Omental fat pad (tissue), 4 donors: Measurements from ENCODE around the gene NEDD8. TPM values are rescaled to one million over a fixed set of nuclear protein-coding genes. Genes with fewer than 3 reads are reported as not detected.
A peak's percentile ranks its signal among the peaks of the same experiment; 100 is the strongest.

Experiments
- ATAC-seq: fragments of 150-250 bp; one replicate; pipeline ENCODE4 v1.9.1; 2016; ENCODE audit warnings: mild to moderate bottlenecking, moderate library complexity; ENCODE audit not compliant: low FRiP score
- DNase-seq: peaks from one replicate; pipeline ENCODE4 v3.0.0-alpha.2; 2019; ENCODE audit warnings: low spot score
- total RNA-seq, 4 donors: library from RNA; depleted of rRNA; stranded (reverse); fragments of >200 nt; gene quantifications; one replicate each; pipeline ENCODE4 v1.1.0, GENCODE V29; 2016
- TF ChIP-seq, protein P1 (sequence below), 3 donors: fragments of 450-650 bp; IDR thresholded peaks; one replicate each; pipeline ENCODE4 v1.5.1; 2016 to 2017; ENCODE audit warnings: antibody characterized with exemption in 3 of 3, mild to moderate bottlenecking in 3 of 3, moderate library complexity in 2 of 3

Gene NEDD8
- total RNA-seq, 4 donors from 2014 or later = 98.4 to 184 (median 126) TPM

DNA sequence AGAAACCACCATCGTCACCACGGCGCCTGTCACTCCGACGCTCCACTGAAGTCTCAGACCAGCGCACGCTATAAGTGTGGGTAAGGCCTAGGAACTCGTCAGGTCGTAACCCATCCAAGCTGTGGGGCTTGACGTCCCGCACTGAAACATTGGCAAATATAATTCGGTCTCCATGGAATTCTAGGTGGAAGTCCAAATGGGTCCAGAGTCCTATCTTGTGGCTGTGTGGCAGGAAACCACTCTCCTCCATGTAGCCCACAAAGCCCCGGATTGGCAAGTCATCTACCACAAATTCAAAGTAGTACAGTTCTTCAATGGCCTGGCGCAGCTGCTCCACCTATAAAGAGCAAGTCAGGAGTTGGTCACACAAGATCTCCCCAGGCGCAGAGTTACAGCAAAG, 39.2 kb downstream of the NEDD8 start:
- DNase-seq (no peak), ATAC-seq (no peak)
- TF ChIP-seq, protein P1, sequence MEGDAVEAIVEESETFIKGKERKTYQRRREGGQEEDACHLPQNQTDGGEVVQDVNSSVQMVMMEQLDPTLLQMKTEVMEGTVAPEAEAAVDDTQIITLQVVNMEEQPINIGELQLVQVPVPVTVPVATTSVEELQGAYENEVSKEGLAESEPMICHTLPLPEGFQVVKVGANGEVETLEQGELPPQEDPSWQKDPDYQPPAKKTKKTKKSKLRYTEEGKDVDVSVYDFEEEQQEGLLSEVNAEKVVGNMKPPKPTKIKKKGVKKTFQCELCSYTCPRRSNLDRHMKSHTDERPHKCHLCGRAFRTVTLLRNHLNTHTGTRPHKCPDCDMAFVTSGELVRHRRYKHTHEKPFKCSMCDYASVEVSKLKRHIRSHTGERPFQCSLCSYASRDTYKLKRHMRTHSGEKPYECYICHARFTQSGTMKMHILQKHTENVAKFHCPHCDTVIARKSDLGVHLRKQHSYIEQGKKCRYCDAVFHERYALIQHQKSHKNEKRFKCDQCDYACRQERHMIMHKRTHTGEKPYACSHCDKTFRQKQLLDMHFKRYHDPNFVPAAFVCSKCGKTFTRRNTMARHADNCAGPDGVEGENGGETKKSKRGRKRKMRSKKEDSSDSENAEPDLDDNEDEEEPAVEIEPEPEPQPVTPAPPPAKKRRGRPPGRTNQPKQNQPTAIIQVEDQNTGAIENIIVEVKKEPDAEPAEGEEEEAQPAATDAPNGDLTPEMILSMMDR (IDR thresholded peaks at IDR 0.05) = no peak

DNA sequence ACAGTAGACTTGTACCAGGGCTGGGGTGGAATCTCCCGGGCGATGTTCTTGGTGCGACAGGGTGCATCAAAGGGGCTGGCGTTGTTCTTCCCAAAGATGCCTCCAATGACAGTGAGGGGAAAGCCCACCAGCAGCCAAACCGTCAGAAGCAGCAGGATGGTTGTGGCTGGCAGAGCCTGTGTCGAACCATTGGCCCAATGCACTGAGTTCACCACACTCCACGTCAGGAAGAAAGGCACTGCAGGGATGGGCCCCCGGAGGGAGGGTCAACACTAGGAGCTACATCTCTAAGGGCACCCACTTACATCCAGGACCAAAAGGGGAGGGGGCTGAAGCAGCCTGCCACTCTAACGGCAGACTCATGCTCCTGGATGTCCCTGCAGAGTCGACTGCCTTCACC, 41.8 kb downstream of the NEDD8 start:
- DNase-seq (no peak), ATAC-seq (no peak)

DNA sequence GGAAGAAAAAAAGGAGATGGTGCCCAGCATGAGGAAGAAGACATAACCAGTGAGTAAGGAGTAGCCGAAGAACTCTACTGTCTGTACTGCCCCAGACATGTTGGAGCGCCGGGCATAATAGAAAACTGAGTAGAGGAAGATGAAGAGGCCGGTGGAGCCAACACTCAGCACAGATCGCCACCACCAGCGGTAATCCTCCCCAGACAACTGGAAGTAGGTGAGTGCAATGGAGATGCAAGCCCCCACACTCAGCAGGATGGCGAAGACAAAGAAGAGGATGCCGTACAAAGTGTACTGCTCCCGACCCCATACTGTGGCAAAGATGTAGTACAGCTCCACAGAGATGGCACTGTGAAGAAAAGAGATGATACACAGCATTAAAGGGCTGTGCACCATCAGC, 42.7 kb downstream of the NEDD8 start:
- DNase-seq (no peak), ATAC-seq (no peak)
- TF ChIP-seq, protein P1 (IDR thresholded peaks at IDR 0.05) = no peak

More for the DNA sequence above, 41.8 kb downstream of the NEDD8 start:
- TF ChIP-seq, protein P1 (IDR thresholded peaks at IDR 0.05) = no peak

DNA sequence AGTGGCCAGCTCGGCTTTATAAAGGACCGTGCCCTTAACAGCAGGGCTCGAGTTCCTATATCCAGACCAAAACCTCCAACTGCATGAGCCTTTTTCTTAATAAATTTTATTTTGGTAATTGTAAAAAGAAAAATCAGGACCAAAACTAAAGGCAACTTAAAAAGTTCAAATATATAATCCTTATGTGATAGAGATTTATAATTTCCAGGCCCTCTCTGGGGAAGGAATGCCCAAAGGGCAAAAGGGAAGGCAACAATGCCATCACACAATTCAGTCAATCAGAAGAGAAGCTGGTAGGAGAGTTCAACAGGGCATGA, 43.1 kb downstream of the NEDD8 start:
- ATAC-seq = no peak
- DNase-seq = no peak
- TF ChIP-seq, protein P1 (IDR thresholded peaks at IDR 0.05) = no peak

DNA sequence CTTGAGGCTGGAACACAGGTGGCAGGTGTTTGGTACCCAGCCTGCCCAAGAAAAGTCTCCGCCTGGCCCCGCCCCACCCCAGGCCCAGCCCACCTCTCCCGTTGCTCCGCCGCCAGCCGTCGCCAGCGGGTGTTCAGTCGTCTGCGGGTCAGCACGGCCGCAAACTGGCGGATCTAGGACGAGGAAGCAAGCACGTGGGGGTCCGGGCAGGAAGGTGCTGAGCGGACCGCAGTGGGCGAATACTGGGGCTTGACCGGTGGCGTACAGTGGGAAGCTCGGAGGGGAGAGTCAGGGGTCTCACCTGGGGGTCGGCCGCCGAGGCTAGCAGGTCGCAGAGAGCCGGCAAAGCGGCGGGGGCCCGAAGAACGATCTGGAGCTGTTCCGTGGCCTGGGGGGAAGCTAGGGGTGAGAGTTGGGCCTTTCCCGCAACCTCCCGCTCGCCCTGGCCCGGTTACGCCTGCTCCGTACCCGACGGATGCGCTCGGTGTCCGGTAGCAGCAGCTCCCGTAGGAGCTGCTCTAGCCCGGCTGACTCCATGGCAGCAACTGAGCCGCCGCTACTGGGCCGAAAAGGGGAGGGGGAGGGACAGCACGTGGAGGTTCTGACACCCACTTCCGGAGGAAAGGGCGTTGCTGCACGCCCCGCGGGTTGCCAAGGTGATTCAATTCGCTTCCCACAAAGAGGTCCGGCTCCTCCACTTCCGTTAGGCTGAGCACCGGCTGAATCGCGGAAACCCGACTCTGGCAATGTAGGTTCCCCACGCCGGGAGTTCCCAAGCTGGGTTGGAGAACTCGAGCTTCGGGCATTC, 43.7 kb downstream of the NEDD8 start, which contains the start of gene IPO4:
Gene IPO4 (minus strand): TSS at position 566 of the 808 bp plus-strand sequence. CDS start 29 bp downstream, at position 537.
- TF ChIP-seq, protein P1 (IDR thresholded peaks at IDR 0.05) = no peak
- DNase-seq = peak; percentile 80
- peak; percentile 90 for ATAC-seq

DNA sequence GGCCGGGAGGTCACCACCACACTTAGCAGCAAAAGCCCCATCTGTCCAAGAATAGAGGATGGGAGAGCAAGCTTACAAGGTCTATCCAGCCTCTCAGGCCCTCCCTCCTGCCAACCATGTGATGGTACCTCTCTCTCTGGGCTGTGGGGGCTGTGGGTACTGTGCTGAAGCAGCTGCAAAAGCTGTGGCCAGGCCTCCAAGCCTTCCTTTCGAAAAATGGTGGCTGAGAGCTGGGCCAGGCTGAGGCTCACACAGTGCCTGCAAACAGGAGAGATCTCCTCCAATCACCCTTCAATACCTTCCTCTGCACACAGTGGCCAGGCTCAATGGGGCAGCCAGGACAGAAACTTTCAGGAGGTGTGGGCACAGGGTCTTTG, 44.6 kb downstream of the NEDD8 start:
- DNase-seq (no peak), ATAC-seq (no peak)
- TF ChIP-seq, protein P1 (IDR thresholded peaks at IDR 0.05) = no peak
